MM.1S (cell line): ENCODE data around the gene CCNG1.

Source experiments
- DNase-seq: peaks from one replicate; pipeline ENCODE4 v3.0.0-alpha.2; 2015
- H2AFZ ChIP-seq: fragments of 300-600 bp; sonication (generic); 2 replicates; pipeline ENCODE4 v1.6.0; 2016; ENCODE audit warnings: antibody characterized with exemption, low read length
- H3F3A ChIP-seq: fragments of 300-600 bp; sonication (generic); 2 replicates; pipeline ENCODE4 v1.6.1; 2016; ENCODE audit warnings: mild to moderate bottlenecking, antibody characterized with exemption, low read length, moderate library complexity, mixed read lengths; ENCODE audit not compliant: insufficient read depth
- H3K27ac ChIP-seq: fragments of 300-600 bp; sonication (generic); 2 replicates; pipeline ENCODE4 v1.5.1; 2016; ENCODE audit warnings: mild to moderate bottlenecking, low read length
- H3K27me3 ChIP-seq: fragments of 300-600 bp; sonication (generic); replicated peaks from 2 replicates; pipeline ENCODE4 v1.6.0; 2016; ENCODE audit warnings: low read length; ENCODE audit not compliant: insufficient read depth
- H3K36me3 ChIP-seq: fragments of 300-600 bp; sonication (generic); replicated peaks from 2 replicates; pipeline ENCODE4 v1.6.1; 2016; ENCODE audit warnings: mild to moderate bottlenecking, low read length, mixed read lengths; ENCODE audit not compliant: insufficient read depth
- H3K4me1 ChIP-seq: fragments of 300-600 bp; sonication (generic); 2 replicates; pipeline ENCODE4 v1.6.1; 2016; ENCODE audit warnings: low read length, mixed read lengths
- H3K4me2 ChIP-seq: fragments of 300-600 bp; sonication (generic); 2 replicates; pipeline ENCODE4 v1.6.0; 2016; ENCODE audit warnings: low read depth, low read length
- H3K4me3 ChIP-seq: fragments of 300-600 bp; sonication (generic); 2 replicates; pipeline ENCODE4 v1.5.1; 2016; ENCODE audit warnings: low read length, mixed read lengths
- H3K79me2 ChIP-seq: fragments of 300-600 bp; sonication (generic); 2 replicates; pipeline ENCODE4 v1.6.1; 2016; ENCODE audit warnings: mixed run types, low read length, mixed read lengths
- H3K9ac ChIP-seq: fragments of 300-600 bp; sonication (generic); 2 replicates; pipeline ENCODE4 v1.6.1; 2016; ENCODE audit warnings: low read length, mixed read lengths
- H3K9me2 ChIP-seq: fragments of 300-600 bp; sonication (generic); replicated peaks from 2 replicates; pipeline ENCODE4 v1.6.1; 2016; ENCODE audit warnings: mild to moderate bottlenecking, low read length, mixed read lengths; ENCODE audit not compliant: insufficient read depth
- H3K9me3 ChIP-seq: fragments of 300-600 bp; sonication (generic); replicated peaks from 2 replicates; pipeline ENCODE4 v1.6.1; 2016; ENCODE audit warnings: mild to moderate bottlenecking, low read length, mixed read lengths; ENCODE audit not compliant: insufficient read depth
- H4K20me1 ChIP-seq: fragments of 300-600 bp; sonication (generic); 2 replicates; pipeline ENCODE4 v1.6.1; 2016; ENCODE audit warnings: mild to moderate bottlenecking, low read length, moderate library complexity, mixed read lengths; ENCODE audit not compliant: insufficient read depth
- EZH2 ChIP-seq: fragments of 300-600 bp; sonication (generic); optimal IDR thresholded peaks from 2 replicates; pipeline ENCODE3; 2017; ENCODE audit warnings: low read depth, mild to moderate bottlenecking, antibody characterized with exemption, low read length, mixed read lengths
- EZH2phosphoT487 ChIP-seq: fragments of 300-600 bp; sonication (generic); IDR thresholded peaks from 2 replicates; pipeline ENCODE4 v1.6.1; 2018; ENCODE audit warnings: antibody characterized with exemption, low read length
- TF ChIP-seq, protein P1 (sequence below): fragments of 300-600 bp; sonication (generic); IDR thresholded peaks from 2 replicates; pipeline ENCODE4 v1.5.1; 2016; ENCODE audit warnings: antibody characterized with exemption, low read length, mixed read lengths

Gene CCNG1

DNA sequence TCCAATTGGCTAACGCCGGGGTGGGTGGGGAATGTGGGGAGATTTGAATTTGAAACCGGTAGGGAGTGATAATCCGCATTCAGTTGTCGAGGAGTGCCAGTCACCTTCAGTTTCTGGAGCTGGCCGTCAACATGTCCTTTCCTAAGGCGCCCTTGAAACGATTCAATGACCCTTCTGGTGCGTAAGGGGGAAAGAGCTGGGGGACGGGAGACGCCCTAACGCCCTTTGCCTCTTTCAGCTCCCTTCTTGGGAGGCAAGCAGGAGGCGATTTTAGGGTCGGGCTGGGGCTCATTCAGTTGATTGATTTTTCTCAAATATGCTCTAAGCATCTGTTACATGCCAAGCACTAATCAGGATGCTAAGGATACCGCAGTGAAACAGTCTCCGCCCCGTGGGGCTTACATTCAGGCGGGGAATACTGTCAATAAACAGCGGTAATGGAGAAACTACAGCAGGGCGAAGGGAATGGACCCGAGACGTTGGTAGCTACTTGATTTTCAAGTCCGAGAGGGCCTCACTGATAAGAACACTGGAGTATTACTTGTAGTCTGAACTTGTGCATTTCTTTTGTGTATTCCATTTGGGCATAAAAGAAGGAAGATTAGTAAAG lies 23.3 kb downstream of the CCNG1 start, which contains the start of gene HMMR:
Gene HMMR, plus strand, starts transcription at position 71 of the 610 bp plus-strand sequence. Its CDS starts 61 bp downstream, at position 132.
- no peaks in the 10 kb centered on the region for H3K9me2 ChIP-seq
- peak within 1 kb of the TSS; percentile 91 for H2AFZ ChIP-seq
- peaks cover 33% of the 10 kb centered on the region for H3F3A ChIP-seq
- peak within 1 kb of the TSS; percentile 94 for H3K4me3 ChIP-seq
- H4K20me1 ChIP-seq = no peaks in the 10 kb centered on the region
- H3K36me3 ChIP-seq = no peaks in the 10 kb centered on the region; the same call in 1 of the 2 replicates
- TF ChIP-seq EZH2 = no peak
- TF ChIP-seq EZH2phosphoT487 = no peak
- TF ChIP-seq, protein P1, sequence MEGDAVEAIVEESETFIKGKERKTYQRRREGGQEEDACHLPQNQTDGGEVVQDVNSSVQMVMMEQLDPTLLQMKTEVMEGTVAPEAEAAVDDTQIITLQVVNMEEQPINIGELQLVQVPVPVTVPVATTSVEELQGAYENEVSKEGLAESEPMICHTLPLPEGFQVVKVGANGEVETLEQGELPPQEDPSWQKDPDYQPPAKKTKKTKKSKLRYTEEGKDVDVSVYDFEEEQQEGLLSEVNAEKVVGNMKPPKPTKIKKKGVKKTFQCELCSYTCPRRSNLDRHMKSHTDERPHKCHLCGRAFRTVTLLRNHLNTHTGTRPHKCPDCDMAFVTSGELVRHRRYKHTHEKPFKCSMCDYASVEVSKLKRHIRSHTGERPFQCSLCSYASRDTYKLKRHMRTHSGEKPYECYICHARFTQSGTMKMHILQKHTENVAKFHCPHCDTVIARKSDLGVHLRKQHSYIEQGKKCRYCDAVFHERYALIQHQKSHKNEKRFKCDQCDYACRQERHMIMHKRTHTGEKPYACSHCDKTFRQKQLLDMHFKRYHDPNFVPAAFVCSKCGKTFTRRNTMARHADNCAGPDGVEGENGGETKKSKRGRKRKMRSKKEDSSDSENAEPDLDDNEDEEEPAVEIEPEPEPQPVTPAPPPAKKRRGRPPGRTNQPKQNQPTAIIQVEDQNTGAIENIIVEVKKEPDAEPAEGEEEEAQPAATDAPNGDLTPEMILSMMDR = no peak
- H3K4me2 ChIP-seq = peak within 1 kb of the TSS; percentile 86
- no peaks in the 10 kb centered on the region for H3K4me1 ChIP-seq
- H3K79me2 ChIP-seq = peaks cover 65% of the 10 kb centered on the region
- H3K27me3 ChIP-seq = no peaks in the 10 kb centered on the region
- DNase-seq = peak; percentile 33
- H3K9ac ChIP-seq = peak within 1 kb of the TSS; percentile 97
- H3K27ac ChIP-seq = peak within 1 kb of the TSS; percentile 98
- no peaks in the 10 kb centered on the region for H3K9me3 ChIP-seq

DNA sequence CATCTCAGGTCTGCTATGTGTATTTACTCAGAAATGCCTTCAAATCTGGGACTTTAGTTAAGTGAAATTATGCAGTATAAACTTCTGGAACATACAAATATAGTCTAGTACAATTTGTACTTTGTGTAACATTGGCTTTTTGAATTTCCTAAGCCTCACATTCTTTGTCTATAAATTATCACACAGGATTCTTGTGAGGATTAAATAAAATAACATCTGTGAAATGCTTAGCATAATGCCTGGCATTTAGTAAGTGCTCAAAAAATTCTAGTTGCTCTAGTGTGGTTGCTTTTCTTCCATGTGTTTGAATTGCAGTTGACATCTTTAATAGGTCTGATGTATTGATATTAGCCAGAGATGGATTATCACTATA lies 25.7 kb downstream of the CCNG1 start:
- H3K9ac ChIP-seq = no peak overlapping the region
- DNase-seq = no peak
- no peak overlapping the region for H3K27ac ChIP-seq
- H3K36me3 ChIP-seq = no peaks in the 10 kb centered on the region; the same call in 1 of the 2 replicates
- H3K4me1 ChIP-seq = no peaks in the 10 kb centered on the region
- H3F3A ChIP-seq = peaks cover 33% of the 10 kb centered on the region
- no peaks in the 10 kb centered on the region for H4K20me1 ChIP-seq
- no peak overlapping the region for H3K4me3 ChIP-seq
- no peak overlapping the region for H3K4me2 ChIP-seq
- H3K27me3 ChIP-seq = no peaks in the 10 kb centered on the region
- peaks cover 56% of the 10 kb centered on the region for H3K79me2 ChIP-seq
- H3K9me2 ChIP-seq = no peaks in the 10 kb centered on the region
- H3K9me3 ChIP-seq = no peaks in the 10 kb centered on the region
- H2AFZ ChIP-seq = no peak overlapping the region
- TF ChIP-seq, protein P1 = no peak
- no peak for TF ChIP-seq EZH2phosphoT487
- no peak for TF ChIP-seq EZH2

DNA sequence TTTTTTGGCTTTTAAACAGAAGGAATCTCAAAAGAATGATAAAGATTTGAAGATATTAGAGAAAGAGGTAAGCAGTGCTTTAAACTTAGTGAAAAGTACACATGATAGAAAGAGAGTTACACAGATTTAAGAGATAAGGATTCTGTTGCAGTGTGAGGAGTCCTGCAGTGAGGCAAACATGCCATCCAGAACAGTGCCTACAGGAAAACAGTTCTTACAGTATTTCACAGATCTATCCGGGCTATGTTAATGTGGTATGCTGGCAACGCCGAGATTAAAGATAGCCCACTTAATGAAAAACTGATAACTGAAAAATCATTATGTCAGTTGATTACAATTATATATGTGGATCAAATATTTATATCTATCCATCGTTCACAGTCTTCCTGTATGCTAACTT lies 30.3 kb downstream of the CCNG1 start:
- Histone ChIP-seq H3K9ac (no peak overlapping the region), H3K27ac (no peak overlapping the region)

More for the DNA sequence above, 30.3 kb downstream of the CCNG1 start:
- no peaks in the 10 kb centered on the region; the same call in 1 of the 2 replicates for H3K36me3 ChIP-seq
- no peak overlapping the region for H3K4me3 ChIP-seq
- no peak overlapping the region for H2AFZ ChIP-seq
- H3K27me3 ChIP-seq = no peaks in the 10 kb centered on the region
- no peaks in the 10 kb centered on the region for H3K9me3 ChIP-seq
- H4K20me1 ChIP-seq = no peaks in the 10 kb centered on the region
- TF ChIP-seq EZH2 = no peak
- TF ChIP-seq, protein P1 = no peak
- TF ChIP-seq EZH2phosphoT487 = no peak
- H3F3A ChIP-seq = no peaks in the 10 kb centered on the region; the same call in 1 of the 2 replicates
- no peaks in the 10 kb centered on the region for H3K4me1 ChIP-seq
- no peaks in the 10 kb centered on the region for H3K9me2 ChIP-seq
- DNase-seq = no peak
- H3K79me2 ChIP-seq = peaks cover 34% of the 10 kb centered on the region
- H3K4me2 ChIP-seq = no peak overlapping the region
